Kasumi-1 (cell line): ENCODE results near the gene SAPCD1.

Experiments used
- DNase-seq, 2 experiments: peaks; one replicate each; lab custom pipeline; 2025; lab: John Stamatoyannopoulos, UW

The SAPCD1 gene

GRCh38 chr6:31762356-31762755 is at the start of gene SAPCD1:
Gene SAPCD1, plus strand, starts transcription at chr6:31762656. Its CDS starts 399 bp downstream, at chr6:31763055.
- no peak for DNase-seq

DNA sequence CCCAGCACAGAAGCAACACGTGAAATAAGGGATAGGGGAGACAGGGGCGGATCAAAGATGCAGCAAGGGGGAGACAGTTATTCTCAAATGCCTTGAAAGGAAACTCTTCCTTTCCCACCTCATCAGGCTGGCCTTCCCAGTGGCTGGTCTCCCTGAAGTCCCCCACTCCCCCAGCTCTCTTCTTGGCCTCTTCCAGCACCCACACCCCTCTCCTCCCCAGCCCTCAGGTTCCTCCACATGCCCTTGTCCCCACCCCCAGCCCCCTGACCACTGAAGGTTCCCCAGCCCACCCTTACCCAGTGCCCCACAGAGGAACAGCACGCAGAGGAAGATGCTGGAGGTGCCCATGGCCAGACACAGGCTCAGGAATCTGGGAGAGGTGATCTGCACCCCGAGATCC is 49.0 kb upstream of the SAPCD1 start:
- no peak for DNase-seq

- DNase-seq = no peak
Measured at GRCh38 chr6:31713991-31714684, 48.3 kb upstream of the SAPCD1 start.

DNA sequence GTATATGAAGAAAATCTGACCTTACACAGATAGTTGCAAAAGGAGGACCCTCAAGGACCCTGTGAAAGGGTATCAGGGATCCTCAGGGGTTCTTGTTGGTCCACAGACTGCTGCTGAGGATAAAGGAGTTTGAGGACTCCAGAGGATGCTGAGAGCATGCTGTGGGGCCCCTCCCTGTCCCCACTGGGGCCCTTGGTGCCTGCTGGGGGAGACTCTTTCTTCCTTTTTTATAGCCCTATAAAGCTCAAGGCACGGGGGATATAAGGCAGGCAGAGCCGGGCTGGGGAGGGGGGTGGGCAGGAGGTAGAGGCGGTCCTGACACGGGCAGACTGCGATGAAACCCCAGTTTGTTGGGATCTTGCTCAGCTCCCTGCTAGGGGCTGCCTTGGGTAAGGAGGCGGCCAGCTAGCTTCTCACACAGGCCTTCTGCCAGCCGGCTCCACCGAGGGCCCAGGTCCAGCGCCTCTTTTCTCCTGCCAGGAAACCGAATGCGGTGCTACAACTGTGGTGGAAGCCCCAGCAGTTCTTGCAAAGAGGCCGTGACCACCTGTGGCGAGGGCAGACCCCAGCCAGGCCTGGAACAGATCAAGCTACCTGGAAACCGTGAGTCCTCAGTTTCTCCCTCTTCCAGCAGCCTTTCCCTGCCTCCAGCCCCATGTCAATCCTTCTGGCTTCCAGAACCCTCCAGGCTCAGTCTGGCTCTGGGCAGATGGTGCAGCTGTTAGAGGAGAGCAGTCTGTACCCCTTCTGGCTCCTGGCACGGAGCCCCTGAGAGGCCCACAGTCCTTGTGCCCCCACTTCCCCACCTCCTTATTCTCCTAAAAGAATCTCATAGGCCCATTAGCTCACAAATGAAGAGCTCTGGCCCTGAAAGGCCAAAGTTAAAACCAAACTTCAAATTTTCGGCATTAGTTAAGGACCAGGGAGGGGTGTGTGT is 47.2 kb upstream of the SAPCD1 start, which contains the start of gene LY6G6D:
TSS of gene LY6G6D (plus strand) at position 327 of the 937 bp plus-strand sequence. CDS start at position 335, 8 bp downstream.
- DNase-seq = no peak

DNA sequence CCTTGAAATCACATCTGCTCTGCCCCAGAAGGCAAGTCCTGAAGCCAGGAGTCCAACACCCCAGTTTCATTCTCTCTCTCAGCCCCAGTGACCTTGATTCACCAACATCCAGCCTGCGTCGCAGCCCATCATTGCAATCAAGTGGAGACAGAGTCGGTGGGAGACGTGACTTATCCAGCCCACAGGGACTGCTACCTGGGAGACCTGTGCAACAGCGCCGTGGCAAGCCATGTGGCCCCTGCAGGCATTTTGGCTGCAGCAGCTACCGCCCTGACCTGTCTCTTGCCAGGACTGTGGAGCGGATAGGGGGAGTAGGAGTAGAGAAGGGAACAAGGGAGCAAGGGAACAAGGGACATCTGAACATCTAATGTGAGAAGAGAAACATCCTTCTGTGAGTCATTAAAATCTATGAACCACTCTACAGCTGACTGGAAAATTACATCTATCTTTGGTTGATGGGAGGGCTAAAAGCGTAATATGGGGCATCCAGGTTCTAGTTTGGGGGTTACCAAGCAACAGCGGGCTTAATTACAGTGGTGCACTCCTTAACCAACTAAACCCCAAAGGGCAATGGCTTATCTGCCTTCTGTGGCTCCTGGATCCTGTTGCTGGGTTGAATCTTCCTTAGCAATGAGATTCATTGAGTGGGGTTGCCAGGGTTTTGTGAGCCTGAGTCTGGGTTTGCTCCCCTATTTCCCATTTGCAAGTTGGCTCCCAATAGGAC is 44.8 kb upstream of the SAPCD1 start:
- DNase-seq = no peak

DNA sequence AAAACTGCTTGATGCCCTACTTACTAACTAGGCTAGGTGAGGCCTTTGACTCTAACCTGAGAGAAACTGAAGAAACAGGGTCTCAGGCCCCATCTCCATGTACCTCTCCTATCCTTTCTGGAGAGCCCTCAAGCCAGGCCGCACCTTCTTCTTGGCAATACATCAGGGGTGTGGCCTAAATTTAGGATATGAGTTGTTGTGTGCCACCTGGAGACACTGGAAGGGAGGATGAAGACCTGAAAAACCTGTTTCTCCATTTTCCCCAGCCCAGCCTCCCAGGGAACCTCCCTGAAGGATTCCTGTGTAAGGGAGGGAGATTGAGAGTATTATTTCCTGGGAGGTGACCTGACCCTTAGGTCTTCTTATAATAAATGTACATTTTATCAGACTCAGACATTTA is 44.2 kb upstream of the SAPCD1 start:
- DNase-seq = no peak

DNA sequence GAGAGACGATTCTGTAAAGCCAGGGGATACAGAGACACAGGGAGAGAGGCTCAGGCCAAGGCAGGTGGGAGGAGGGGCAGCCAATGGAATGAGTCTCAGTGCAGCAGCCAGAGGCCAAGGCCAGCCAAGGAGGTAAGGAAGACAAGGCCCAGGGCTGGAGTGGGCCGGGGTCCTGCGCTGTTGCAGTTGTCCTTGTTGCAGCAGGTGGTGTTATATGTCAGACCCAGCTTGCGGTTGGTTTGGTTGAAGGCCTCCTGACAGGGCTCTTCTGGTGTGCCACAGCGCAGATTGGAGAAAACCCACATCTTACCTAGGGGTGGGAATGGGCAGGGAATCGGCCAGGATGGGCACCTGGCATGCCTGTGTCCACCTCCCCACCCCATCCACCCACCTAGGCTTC is 43.5 kb upstream of the SAPCD1 start:
- DNase-seq = no peak

GRCh38 chr6:31720196-31720770 is 42.2 kb upstream of the SAPCD1 start:
- no peak for DNase-seq

DNA sequence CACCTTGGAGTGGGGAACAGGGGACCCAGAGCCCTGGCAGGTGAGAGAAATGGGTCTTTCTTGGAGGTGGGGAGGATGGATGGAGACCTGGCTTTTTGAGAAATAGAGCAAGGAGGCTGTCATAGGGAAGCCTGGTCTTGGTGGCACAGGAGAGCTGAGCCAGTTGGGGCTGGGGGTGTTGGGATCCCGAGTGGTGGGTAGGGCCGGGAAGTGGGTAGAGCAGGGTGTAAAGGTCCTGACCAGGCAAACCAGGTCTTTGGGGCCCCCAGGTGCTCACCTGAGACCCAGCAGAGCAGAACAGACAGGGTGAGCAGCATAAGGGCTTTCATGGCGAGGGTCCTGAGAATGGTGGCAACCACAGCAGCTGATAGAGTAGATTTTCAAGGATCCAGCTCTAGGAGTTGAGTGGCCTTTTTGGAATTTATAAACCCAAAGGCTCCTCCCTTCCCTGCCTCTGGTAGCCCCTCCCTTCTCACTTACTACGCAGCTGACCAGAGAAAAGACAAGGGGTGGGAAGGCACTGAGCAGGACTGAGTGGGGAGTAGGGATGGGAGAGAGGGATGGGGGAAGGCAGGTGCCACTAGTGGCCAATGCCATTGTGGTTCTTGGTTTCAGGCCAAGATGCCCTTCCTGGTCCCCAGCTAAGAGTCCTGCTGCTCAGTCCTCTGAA is 41.0 kb upstream of the SAPCD1 start, which contains the start of gene LY6G6C:
TSS of gene LY6G6C (minus strand) at position 396 of the 670 bp plus-strand sequence. CDS start at position 329, 67 bp downstream.
- no peak for DNase-seq

- DNase-seq = no peak
Measured at GRCh38 chr6:31722173-31722572, 40.3 kb upstream of the SAPCD1 start.

- no peak for DNase-seq
Measured at GRCh38 chr6:31723245-31723979, 39.0 kb upstream of the SAPCD1 start, which contains the start of gene MPIG6B. Gene MPIG6B, plus strand, starts transcription at chr6:31723373. Its CDS starts 11 bp downstream, at chr6:31723384.

- no peak for DNase-seq
Measured at GRCh38 chr6:31723980-31724691, 38.3 kb upstream of the SAPCD1 start.

DNA sequence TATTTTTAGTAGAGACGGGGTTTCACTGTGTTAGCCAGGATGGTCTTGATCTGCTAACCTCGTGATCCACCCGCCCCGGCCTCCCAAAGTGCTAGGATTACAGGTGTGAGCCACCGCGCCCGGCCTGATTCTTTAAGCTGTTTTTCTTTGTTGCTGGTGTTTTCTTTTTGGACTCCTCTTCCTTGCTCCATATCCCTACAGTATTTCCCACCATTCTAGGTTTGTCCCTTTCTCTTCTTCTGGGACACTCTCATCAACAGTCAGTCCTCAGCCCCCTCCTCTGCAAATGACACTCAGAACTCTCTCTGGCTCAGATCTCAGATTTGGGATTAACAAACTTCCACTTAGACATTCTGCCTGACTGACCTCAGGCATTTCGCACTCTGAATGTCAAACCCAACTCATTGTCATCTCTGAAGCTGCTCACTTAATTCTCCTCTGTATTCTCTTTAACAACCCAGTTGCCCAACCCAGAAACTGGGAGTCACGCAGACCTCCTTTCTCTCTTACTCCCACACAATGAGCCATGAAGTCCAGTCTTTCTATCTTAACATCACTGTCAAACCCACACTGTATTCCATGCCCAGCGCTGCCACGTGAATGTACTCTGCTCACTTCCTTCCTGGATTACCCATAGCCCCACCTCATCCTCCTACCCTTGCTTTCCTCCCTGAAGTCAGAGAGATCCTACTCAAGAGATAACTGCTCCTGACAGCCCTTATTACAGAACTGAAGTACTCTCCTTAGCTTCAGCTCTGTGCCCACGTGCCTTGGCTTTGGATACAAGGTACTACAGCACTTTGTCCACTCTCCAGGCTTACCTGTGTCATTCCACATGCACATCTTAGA is 36.7 kb upstream of the SAPCD1 start:
- DNase-seq = peak; percentile 58 to 77

DNA sequence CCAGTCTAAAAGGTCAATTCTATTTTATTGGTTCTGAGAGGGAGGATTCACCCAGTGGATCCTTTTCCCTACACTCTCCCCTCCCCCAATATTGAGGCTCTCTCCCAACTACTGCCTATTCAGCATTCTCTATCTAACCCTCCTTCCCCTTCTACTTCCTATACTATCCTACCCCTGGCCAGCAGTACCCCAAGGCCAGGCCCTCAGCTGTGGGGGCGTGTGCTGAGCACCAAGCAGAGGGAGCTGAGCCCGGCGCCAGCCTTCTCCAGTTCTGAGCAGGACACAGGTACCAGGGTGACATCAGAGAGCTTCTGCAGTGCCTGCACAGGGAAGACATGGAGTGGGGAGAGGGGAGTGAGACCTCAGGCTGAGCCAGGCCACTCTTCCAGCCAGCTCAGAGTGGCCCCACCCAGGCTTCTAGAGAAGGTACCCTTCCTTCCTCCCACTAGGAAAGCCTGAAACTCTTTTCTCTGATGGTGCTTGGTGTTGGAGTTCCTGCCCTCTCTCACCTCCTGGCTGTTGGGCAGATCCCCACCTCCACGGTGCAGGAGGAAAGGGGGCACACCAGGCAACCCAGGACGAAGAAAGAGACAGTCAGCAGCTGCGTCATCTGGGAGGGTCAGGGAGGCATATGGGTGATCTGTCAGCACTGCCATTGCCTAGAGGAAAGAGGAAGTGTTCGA is 35.3 kb upstream of the SAPCD1 start:
- DNase-seq = peak; percentile 95 to 97

- peak in 1 of 2 experiments; percentile 86 for DNase-seq
Measured at GRCh38 chr6:31727717-31728671, 34.5 kb upstream of the SAPCD1 start.

DNA sequence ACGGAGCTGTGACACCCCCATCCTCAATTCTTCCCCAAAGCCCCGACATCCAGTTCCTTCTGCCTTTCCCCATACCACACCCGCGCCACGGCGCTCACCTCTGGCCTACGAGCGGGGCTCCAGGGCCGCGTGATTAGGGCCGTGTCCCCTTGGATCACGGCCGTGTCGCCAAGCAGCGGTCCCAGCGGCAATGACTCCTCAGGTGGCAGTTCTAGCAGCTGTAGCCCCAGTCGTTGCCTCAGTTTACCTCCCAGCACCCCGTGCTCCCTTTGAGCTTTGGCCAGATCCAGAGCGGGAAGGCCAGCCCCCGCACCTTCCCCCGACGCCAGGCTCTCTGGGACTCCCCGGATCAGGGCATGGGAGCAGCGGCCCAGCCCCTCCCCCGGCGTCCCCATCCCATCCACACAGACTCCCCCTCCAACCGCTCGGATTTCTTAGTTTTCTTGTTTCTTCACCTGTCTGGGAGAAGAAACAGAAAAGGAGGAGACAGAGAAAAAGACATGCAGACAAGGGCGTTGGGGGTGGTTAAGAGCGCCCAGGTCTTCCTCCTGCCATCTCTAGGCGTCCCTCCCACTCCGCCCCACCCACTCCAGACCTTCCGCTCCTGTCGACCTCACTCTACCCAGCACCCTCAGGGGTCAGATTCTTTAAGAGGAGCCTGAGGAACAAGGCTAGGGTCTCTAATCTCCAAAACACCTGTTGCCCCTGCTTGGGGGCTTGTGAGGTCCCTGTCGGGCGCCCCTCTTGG is 33.5 kb upstream of the SAPCD1 start, which contains the start of gene DDAH2:
TSS of gene DDAH2 (minus strand) at position 533 of the 748 bp plus-strand sequence. CDS start at position 395, 138 bp downstream.
- DNase-seq = peak; percentile 41 to 48
